Naive B cell (primary cell): ENCODE measurements around the gene LPAR1. TPM values are rescaled to one million over a fixed set of nuclear protein-coding genes. Genes with fewer than 3 reads are reported as not detected.

Experiments used
- ATAC-seq, 2 donors: fragments of 150-1000 bp; cut with Tn5 transposase; 2 replicates each; pipeline ENCODE4 v1.10.0; 2021; ENCODE audit warnings: low read depth in 2 of 2, mild to moderate bottlenecking in 2 of 2, moderate library complexity in 2 of 2
- DNase-seq: peaks from one replicate; pipeline ENCODE4 v3.0.0; 2022
- H3K27ac Mint-ChIP-seq, 6 donors: one replicate each; pipeline ENCODE4 v1.8.0; 2020 to 2022; ENCODE audit warnings: mild to moderate bottlenecking in 6 of 6, mixed read lengths in 6 of 6, moderate library complexity in 5 of 6, inconsistent platforms in 2 of 6
- H3K27me3 Mint-ChIP-seq, 3 donors: one replicate each; pipeline ENCODE4 v1.8.0; 2021 to 2022; ENCODE audit warnings: mixed read lengths in 3 of 3, mild to moderate bottlenecking in 1 of 3
- H3K36me3 Mint-ChIP-seq, 2 donors: one replicate each; pipeline ENCODE4 v1.8.0; 2020 to 2022; ENCODE audit warnings: mixed read lengths in 2 of 2, inconsistent platforms in 1 of 2, mild to moderate bottlenecking in 1 of 2
- H3K4me1 Mint-ChIP-seq, 3 donors: one replicate each; pipeline ENCODE4 v1.8.0; 2020 to 2022; ENCODE audit warnings: mixed read lengths in 3 of 3, inconsistent platforms in 1 of 3, mild to moderate bottlenecking in 1 of 3, moderate library complexity in 1 of 3
- H3K4me3 Mint-ChIP-seq, 8 donors: one replicate each; pipeline ENCODE4 v1.8.0; 2020 to 2022; ENCODE audit warnings: mild to moderate bottlenecking in 8 of 8, mixed read lengths in 8 of 8, moderate library complexity in 8 of 8, inconsistent platforms in 2 of 8
- H3K9me3 Mint-ChIP-seq, 7 donors: one replicate each; pipeline ENCODE4 v1.8.0; 2020 to 2022; ENCODE audit warnings: mixed read lengths in 7 of 7, mild to moderate bottlenecking in 5 of 7, inconsistent platforms in 2 of 7, moderate library complexity in 1 of 7
- polyA plus RNA-seq, 6 donors: library from polyadenylated mRNA; unstranded; fragments of 300-500 nt; fragmentation: Illumina TruSeq; gene quantifications; one replicate each; pipeline ENCODE4 v1.2.3, GENCODE V29; 2021; ENCODE audit warnings: low read depth in 6 of 6

The LPAR1 gene
- polyA plus RNA-seq, 6 donors from 2014 or later, result not detected

- ATAC-seq (no peak), DNase-seq (no peak)
- peaks cover 9 to 43% (median 18%) of the 10 kb centered on the region in 7 donors for H3K9me3 Mint-ChIP-seq
- no peak overlapping the region for H3K4me3 Mint-ChIP-seq
- no peak overlapping the region for H3K27ac Mint-ChIP-seq
- H3K36me3 Mint-ChIP-seq, result no peaks in the 10 kb centered on the region
- H3K27me3 Mint-ChIP-seq, result no peaks in the 10 kb centered on the region
- no peaks in the 10 kb centered on the region for H3K4me1 Mint-ChIP-seq
These were observed 126.4 kb downstream of the LPAR1 start for GRCh38 chr9:110911659-110912418.

GRCh38 chr9:110908894-110909293 is 129.4 kb downstream of the LPAR1 start:
- H3K27me3 Mint-ChIP-seq, result no peaks in the 10 kb centered on the region
- H3K36me3 Mint-ChIP-seq, result no peaks in the 10 kb centered on the region
- H3K9me3 Mint-ChIP-seq, result peaks cover 11 to 33% (median 13%) of the 10 kb centered on the region in 7 donors
- no peaks in the 10 kb centered on the region for H3K4me1 Mint-ChIP-seq
- H3K27ac Mint-ChIP-seq, result no peak overlapping the region
- DNase-seq (no peak), ATAC-seq (no peak)
- H3K4me3 Mint-ChIP-seq, result no peak overlapping the region

GRCh38 chr9:110900917-110901316 is 137.4 kb downstream of the LPAR1 start:
- Mint-ChIP-seq H3K9me3 (peaks cover 6 to 39% (median 17%) of the 10 kb centered on the region in 7 donors), H3K36me3 (peaks cover 6 to 25% of the 10 kb centered on the region in 2 donors), H3K4me1 (no peaks in the 10 kb centered on the region), H3K4me3 (no peak overlapping the region), H3K27me3 (peaks cover 0 to 11% (median 0%) of the 10 kb centered on the region in 3 donors), H3K27ac (no peak overlapping the region)
- DNase-seq (no peak), ATAC-seq (no peak)

- Mint-ChIP-seq H3K4me1 (no peaks in the 10 kb centered on the region), H3K4me3 (no peak overlapping the region), H3K27ac (no peak overlapping the region), H3K9me3 (peaks cover 6 to 39% (median 17%) of the 10 kb centered on the region in 7 donors), H3K36me3 (peaks cover 6 to 25% of the 10 kb centered on the region in 2 donors), H3K27me3 (peaks cover 0 to 11% (median 0%) of the 10 kb centered on the region in 3 donors)
- ATAC-seq (no peak), DNase-seq (no peak)
These were observed 137.8 kb downstream of the LPAR1 start for GRCh38 chr9:110900456-110900855.

GRCh38 chr9:110898866-110899265 is 139.4 kb downstream of the LPAR1 start:
- Mint-ChIP-seq H3K36me3 (peaks cover 6 to 25% of the 10 kb centered on the region in 2 donors), H3K4me1 (no peaks in the 10 kb centered on the region), H3K9me3 (peaks cover 5 to 39% (median 17%) of the 10 kb centered on the region in 7 donors), H3K27ac (no peak overlapping the region), H3K27me3 (peaks cover 0 to 11% (median 0%) of the 10 kb centered on the region in 3 donors), H3K4me3 (no peak overlapping the region)
- ATAC-seq (no peak), DNase-seq (no peak)

- ATAC-seq (no peak), DNase-seq (no peak)
- no peak overlapping the region for H3K27ac Mint-ChIP-seq
- no peaks in the 10 kb centered on the region for H3K4me1 Mint-ChIP-seq
- peaks cover 5 to 38% (median 15%) of the 10 kb centered on the region in 7 donors for H3K9me3 Mint-ChIP-seq
- H3K36me3 Mint-ChIP-seq, result peaks cover 6 to 25% of the 10 kb centered on the region in 2 donors
- H3K27me3 Mint-ChIP-seq, result peaks cover 0 to 11% (median 0%) of the 10 kb centered on the region in 3 donors
- H3K4me3 Mint-ChIP-seq, result no peak overlapping the region
These were observed 139.9 kb downstream of the LPAR1 start for GRCh38 chr9:110898358-110898757.

GRCh38 chr9:110897943-110898342 is 140.3 kb downstream of the LPAR1 start:
- Mint-ChIP-seq H3K4me3 (no peak overlapping the region), H3K27ac (no peak overlapping the region)

GRCh38 chr9:110895147-110895905 is 142.9 kb downstream of the LPAR1 start:
- Mint-ChIP-seq H3K4me3 (no peak overlapping the region), H3K36me3 (peaks cover 0 to 14% of the 10 kb centered on the region in 2 donors), H3K4me1 (no peaks in the 10 kb centered on the region), H3K9me3 (peaks cover 0 to 12% (median 7%) of the 10 kb centered on the region in 7 donors), H3K27me3 (peaks cover 0 to 11% (median 0%) of the 10 kb centered on the region in 3 donors), H3K27ac (no peak overlapping the region)
- DNase-seq (no peak), ATAC-seq (no peak)

More at GRCh38 chr9:110897943-110898342, 140.3 kb downstream of the LPAR1 start:
- DNase-seq (no peak), ATAC-seq (no peak)
- peaks cover 6 to 24% of the 10 kb centered on the region in 2 donors for H3K36me3 Mint-ChIP-seq
- peaks cover 5 to 34% (median 12%) of the 10 kb centered on the region in 7 donors for H3K9me3 Mint-ChIP-seq
- H3K4me1 Mint-ChIP-seq, result no peaks in the 10 kb centered on the region
- peaks cover 0 to 11% (median 0%) of the 10 kb centered on the region in 3 donors for H3K27me3 Mint-ChIP-seq

- H3K4me1 Mint-ChIP-seq, result no peaks in the 10 kb centered on the region
- no peak for ATAC-seq
- peaks cover 0 to 12% (median 7%) of the 10 kb centered on the region in 7 donors for H3K9me3 Mint-ChIP-seq
- peaks cover 0 to 11% (median 0%) of the 10 kb centered on the region in 3 donors for H3K27me3 Mint-ChIP-seq
- DNase-seq, result no peak
- no peak overlapping the region for H3K4me3 Mint-ChIP-seq
- H3K27ac Mint-ChIP-seq, result no peak overlapping the region
- H3K36me3 Mint-ChIP-seq, result peaks cover 0 to 14% of the 10 kb centered on the region in 2 donors
These were observed 143.5 kb downstream of the LPAR1 start for GRCh38 chr9:110894731-110895130.

- H3K27ac Mint-ChIP-seq, result no peak overlapping the region
- H3K27me3 Mint-ChIP-seq, result peaks cover 0 to 11% (median 0%) of the 10 kb centered on the region in 3 donors
- H3K36me3 Mint-ChIP-seq, result peaks cover 0 to 14% of the 10 kb centered on the region in 2 donors
- H3K4me1 Mint-ChIP-seq, result no peaks in the 10 kb centered on the region
- ATAC-seq (no peak), DNase-seq (no peak)
- peaks cover 0 to 12% (median 7%) of the 10 kb centered on the region in 7 donors for H3K9me3 Mint-ChIP-seq
- H3K4me3 Mint-ChIP-seq, result no peak overlapping the region
These were observed 145.6 kb downstream of the LPAR1 start for GRCh38 chr9:110892689-110893088.

- peaks cover 0 to 5% (median 4%) of the 10 kb centered on the region in 7 donors for H3K9me3 Mint-ChIP-seq
- no peak overlapping the region for H3K27ac Mint-ChIP-seq
- DNase-seq (no peak), ATAC-seq (no peak)
- peaks cover 0 to 6% of the 10 kb centered on the region in 2 donors for H3K36me3 Mint-ChIP-seq
- no peaks in the 10 kb centered on the region for H3K4me1 Mint-ChIP-seq
- H3K27me3 Mint-ChIP-seq, result peaks cover 0 to 7% (median 0%) of the 10 kb centered on the region in 3 donors
- no peak overlapping the region for H3K4me3 Mint-ChIP-seq
These were observed 146.5 kb downstream of the LPAR1 start for GRCh38 chr9:110891760-110892159.

GRCh38 chr9:110890416-110890815 is 147.9 kb downstream of the LPAR1 start:
- Mint-ChIP-seq H3K27ac (no peak overlapping the region), H3K36me3 (no peaks in the 10 kb centered on the region), H3K4me1 (no peaks in the 10 kb centered on the region), H3K4me3 (no peak overlapping the region), H3K9me3 (peaks cover 0 to 2% (median 0%) of the 10 kb centered on the region in 7 donors), H3K27me3 (no peaks in the 10 kb centered on the region)
- no peak for DNase-seq
- ATAC-seq, result no peak

- Mint-ChIP-seq H3K4me1 (no peaks in the 10 kb centered on the region), H3K27ac (no peak overlapping the region), H3K36me3 (no peaks in the 10 kb centered on the region), H3K9me3 (peaks cover 0 to 2% (median 0%) of the 10 kb centered on the region in 7 donors), H3K27me3 (no peaks in the 10 kb centered on the region), H3K4me3 (no peak overlapping the region)
- DNase-seq (no peak), ATAC-seq (no peak)
These were observed 151.0 kb downstream of the LPAR1 start for GRCh38 chr9:110887276-110887675.
